ENCODE results near the gene PMPCA.

PMPCA gene

DNA sequence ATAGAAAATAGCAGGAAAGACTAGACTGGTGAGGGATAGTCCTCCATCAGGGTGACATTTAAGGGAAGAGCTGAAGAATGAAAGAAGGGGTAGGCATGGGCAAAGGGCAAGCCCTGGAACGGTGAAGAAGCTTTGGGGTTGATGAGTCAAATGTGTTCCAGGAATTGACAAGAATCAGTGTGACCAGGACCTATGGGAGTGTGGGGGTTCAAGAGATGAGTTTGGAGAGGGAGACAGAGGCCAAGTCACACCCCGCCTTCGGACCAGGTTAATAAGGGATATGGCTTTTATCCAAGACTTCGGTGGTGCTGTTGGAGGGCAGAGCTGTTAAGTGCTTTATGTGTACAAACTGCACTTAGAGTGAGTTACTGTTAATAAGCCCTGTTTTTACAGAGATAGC, 920 bp downstream of the PMPCA start:
- ChIA-PET CTCF (interaction anchor here (0.8 to 4.3 kb wide), 6 partner anchors 10 to 98 kb away, joined by 3 to 35 read pairs (median 4); partner anchors contain the start of genes DNLZ and SNAPC4), POLR2A (interaction anchor here (0.6 to 1.0 kb wide), 2 partner anchors 23 to 38 kb away, joined by 3 to 4 read pairs; no protein-coding TSS in a partner anchor)
- H3K4me3 ChIP-seq (ENCODE audit: low read depth, low read length) = peak overlapping the region; percentile 95
- TF ChIP-seq, protein P1, sequence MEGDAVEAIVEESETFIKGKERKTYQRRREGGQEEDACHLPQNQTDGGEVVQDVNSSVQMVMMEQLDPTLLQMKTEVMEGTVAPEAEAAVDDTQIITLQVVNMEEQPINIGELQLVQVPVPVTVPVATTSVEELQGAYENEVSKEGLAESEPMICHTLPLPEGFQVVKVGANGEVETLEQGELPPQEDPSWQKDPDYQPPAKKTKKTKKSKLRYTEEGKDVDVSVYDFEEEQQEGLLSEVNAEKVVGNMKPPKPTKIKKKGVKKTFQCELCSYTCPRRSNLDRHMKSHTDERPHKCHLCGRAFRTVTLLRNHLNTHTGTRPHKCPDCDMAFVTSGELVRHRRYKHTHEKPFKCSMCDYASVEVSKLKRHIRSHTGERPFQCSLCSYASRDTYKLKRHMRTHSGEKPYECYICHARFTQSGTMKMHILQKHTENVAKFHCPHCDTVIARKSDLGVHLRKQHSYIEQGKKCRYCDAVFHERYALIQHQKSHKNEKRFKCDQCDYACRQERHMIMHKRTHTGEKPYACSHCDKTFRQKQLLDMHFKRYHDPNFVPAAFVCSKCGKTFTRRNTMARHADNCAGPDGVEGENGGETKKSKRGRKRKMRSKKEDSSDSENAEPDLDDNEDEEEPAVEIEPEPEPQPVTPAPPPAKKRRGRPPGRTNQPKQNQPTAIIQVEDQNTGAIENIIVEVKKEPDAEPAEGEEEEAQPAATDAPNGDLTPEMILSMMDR (IDR thresholded peaks at IDR 0.05; ENCODE audit: insufficient read depth, low read length, missing control alignments) = no peak
- no peak for DNase-seq (ENCODE audit: low read depth, low spot score)

DNA sequence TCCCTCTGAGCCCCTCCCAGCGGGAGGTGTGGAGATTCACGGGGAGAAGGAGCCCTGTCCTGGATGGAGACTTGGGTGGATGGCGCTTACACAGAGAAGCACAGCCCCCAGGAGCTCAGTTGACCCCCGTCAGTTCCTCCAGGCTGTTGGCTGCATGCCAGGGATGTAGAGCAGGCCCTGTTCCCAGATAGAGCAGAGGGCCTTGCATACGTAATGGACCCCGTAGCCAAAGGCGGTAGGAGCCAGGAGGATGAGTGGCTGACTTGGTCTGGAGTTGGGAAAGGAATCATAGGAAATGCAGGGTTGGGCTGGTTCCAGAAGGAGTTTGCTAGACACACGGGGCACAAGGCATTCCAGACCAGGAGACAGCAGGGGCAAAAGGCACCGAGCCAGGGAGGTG, 2.5 kb downstream of the PMPCA start:
- POLR2A ChIA-PET = no interaction called here
- no peak overlapping the region for H3K4me3 ChIP-seq (ENCODE audit: low read depth, low read length)
- no peak for DNase-seq (ENCODE audit: low read depth, low spot score)
- CTCF ChIA-PET = interaction anchor here (0.9 to 4.3 kb wide), 3 partner anchors 11 to 100 kb away, joined by 3 to 35 read pairs (median 6); partner anchors contain the start of gene SNAPC4
- TF ChIP-seq, protein P1 (IDR thresholded peaks at IDR 0.05; ENCODE audit: insufficient read depth, low read length, missing control alignments) = no peak

DNA sequence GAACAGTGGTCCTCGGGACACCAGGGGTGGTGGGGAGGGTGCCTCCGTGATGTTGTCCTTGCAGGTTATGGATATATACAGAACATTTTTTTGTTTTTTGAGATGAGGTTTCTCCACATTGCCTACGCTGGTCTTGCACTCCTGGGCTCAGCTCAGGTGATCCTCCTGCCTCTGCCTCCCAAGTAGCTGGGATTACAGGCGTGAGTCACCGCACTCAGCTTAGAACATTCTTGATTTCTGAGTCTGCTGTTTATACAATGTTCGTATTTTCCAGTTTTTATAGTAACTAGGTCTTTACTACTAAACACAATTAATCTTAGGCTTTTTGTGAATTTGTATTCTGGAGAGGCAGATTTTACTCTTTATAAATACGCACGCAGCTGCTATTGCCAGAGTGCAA, 6.0 kb downstream of the PMPCA start:
- H3K4me3 ChIP-seq (ENCODE audit: low read depth, low read length) = no peak overlapping the region
- no peak for DNase-seq (ENCODE audit: low read depth, low spot score)
- ChIA-PET POLR2A (no interaction called here), CTCF (interaction anchor here (0.9 to 1.5 kb wide), 3 partner anchors 9 to 103 kb away, joined by 4 to 6 read pairs (median 5); no protein-coding TSS in a partner anchor)
- TF ChIP-seq, protein P1 (IDR thresholded peaks at IDR 0.05; ENCODE audit: insufficient read depth, low read length, missing control alignments) = no peak

DNA sequence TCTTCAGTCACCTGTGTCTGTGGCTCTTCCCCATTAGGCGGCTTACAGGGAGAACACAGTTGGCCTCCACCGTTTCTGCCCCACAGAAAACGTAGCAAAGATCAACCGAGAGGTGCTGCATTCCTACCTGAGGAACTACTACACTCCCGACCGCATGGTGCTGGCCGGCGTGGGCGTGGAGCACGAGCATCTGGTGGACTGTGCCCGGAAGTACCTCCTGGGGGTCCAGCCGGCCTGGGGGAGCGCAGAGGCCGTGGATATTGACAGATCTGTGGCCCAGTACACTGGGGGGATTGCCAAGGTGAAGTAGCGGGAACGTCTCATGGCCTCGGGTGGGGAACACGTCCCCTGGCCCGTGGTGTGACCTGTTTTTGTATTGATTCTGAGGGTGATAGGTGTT, 6.5 kb downstream of the PMPCA start:
- TF ChIP-seq, protein P1 (IDR thresholded peaks at IDR 0.05; ENCODE audit: insufficient read depth, low read length, missing control alignments) = no peak
- CTCF ChIA-PET = interaction anchor here (1.2 to 1.5 kb wide), 3 partner anchors 9 to 104 kb away, joined by 4 to 6 read pairs (median 5); no protein-coding TSS in a partner anchor
- DNase-seq (ENCODE audit: low read depth, low spot score) = no peak
- POLR2A ChIA-PET = no interaction called here
- H3K4me3 ChIP-seq (ENCODE audit: low read depth, low read length) = no peak overlapping the region

DNA sequence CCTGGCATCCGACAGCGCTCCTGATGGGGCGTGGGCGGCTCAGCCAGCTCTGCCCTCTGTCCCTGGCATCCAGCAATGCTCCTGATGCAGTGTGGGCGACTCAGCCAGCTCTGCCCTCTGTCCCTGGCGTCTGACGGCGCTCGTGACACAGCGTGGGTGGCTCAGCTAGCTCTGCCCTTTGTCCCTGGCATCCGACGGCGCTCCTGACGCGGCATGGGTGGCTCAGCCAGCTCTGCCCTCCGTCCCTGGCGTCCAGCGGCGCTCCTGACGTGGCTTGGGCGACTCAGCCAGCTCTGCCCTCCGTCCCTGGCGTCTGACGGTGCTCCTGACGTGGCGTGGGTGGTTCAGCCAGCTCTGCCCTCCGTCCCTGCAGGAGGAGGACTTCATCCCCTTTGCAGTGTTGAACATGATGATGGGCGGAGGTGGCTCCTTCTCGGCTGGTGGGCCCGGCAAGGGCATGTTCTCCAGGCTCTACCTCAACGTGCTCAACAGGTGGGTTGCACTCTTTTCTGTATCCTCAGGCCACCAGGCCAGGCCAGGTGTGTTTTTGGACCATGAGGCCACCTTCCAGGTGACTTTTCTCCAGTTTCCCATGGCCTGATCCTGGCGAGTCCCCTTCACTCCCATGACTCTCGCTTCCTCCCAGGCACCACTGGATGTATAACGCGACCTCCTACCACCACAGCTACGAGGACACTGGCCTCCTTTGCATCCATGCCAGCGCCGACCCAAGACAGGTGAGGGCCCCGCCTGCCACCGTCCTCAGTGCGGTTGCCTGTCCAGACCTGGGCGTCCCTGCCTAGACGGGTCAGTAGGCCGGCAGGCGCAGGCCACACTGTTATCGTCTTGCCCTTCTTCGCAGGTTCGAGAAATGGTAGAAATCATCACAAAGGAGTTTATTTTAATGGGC, 8.0 kb downstream of the PMPCA start:
- POLR2A ChIA-PET = interaction anchor here (0.9 kb wide), 1 partner anchor 16 kb away, joined by 3 read pairs; no protein-coding TSS in a partner anchor
- H3K4me3 ChIP-seq (ENCODE audit: low read depth, low read length) = no peak overlapping the region
- TF ChIP-seq, protein P1 (IDR thresholded peaks at IDR 0.05; ENCODE audit: insufficient read depth, low read length, missing control alignments) = no peak
- CTCF ChIA-PET = interaction anchor here (0.6 to 1.5 kb wide), 3 partner anchors 9 to 18 kb away, joined by 3 to 6 read pairs (median 5); no protein-coding TSS in a partner anchor
- no peak for DNase-seq (ENCODE audit: low read depth, low spot score)

DNA sequence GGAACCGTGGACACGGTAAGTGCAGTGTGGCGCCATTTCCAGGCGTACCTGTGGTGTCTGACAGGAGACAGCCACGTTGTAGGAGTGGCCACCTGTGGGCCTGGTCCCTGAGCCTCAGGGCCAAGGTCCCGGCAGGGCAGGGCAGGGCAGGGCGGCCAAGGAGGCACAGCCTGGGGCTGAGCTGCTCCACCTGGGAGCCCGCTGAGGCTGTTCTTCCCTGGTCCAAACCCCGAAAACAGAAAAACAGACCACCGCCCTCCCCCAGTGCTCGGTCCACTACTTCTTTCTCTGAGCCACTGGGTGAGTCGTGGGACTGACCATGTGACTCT, 8.6 kb downstream of the PMPCA start:
- TF ChIP-seq, protein P1 (IDR thresholded peaks at IDR 0.05; ENCODE audit: insufficient read depth, low read length, missing control alignments) = no peak
- DNase-seq (ENCODE audit: low read depth, low spot score) = no peak
- CTCF ChIA-PET = interaction anchor here (1.5 kb wide), 1 partner anchor 18 kb away, joined by 5 read pairs; no protein-coding TSS in a partner anchor
- POLR2A ChIA-PET = no interaction called here
- H3K4me3 ChIP-seq (ENCODE audit: low read depth, low read length) = no peak overlapping the region

Data from AG04449 (cell line).